ENCODE results near the gene NCMAP.

The NCMAP gene

DNA sequence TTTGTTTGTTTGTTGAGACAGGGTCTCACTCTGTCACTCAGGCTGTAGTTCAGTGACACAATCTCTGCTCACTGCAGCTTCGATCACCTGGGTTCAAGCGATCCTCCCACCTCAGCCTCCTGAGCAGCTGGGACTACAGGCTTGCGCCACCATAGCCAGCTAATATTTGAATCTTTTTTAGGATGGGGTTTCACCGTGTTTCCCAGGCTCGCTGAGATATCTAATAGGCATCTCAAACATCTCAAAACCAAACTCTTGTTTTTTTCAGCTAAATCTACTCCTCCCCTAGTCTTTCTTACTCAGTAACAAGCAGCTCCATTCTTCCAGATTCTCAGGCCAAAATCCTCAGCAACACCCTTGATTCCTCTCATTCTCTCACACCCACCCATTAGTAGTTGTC is 65.2 kb downstream of the NCMAP start:
- no peak for DNase-seq (ENCODE audit: low read depth, low spot score)

- DNase-seq (ENCODE audit: low read depth, low spot score), result no peak
Observed at GRCh38 chr1:24622218-24622617, 66.3 kb downstream of the NCMAP start.

DNA sequence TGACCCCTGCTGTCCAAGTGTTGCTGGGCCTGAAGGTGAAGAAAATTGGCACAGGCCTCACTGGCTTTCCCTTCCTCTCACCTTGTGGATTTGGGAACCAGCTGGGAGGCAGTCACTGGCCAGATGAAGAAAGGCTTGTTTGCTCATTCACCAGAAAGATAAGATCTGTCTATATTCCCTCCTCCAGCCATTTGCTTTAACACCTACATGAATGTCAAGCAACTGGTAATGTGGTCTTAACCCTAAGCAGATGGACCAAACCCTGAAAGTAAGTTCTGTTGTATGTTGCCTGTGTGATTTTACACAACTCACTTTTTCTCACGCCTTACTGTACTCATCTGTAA is 76.9 kb downstream of the NCMAP start:
- no peak for DNase-seq (ENCODE audit: low read depth, low spot score)

GRCh38 chr1:24635195-24635843 is 79.4 kb downstream of the NCMAP start:
- peak; percentile 32 for DNase-seq (ENCODE audit: low read depth, low spot score)

DNA sequence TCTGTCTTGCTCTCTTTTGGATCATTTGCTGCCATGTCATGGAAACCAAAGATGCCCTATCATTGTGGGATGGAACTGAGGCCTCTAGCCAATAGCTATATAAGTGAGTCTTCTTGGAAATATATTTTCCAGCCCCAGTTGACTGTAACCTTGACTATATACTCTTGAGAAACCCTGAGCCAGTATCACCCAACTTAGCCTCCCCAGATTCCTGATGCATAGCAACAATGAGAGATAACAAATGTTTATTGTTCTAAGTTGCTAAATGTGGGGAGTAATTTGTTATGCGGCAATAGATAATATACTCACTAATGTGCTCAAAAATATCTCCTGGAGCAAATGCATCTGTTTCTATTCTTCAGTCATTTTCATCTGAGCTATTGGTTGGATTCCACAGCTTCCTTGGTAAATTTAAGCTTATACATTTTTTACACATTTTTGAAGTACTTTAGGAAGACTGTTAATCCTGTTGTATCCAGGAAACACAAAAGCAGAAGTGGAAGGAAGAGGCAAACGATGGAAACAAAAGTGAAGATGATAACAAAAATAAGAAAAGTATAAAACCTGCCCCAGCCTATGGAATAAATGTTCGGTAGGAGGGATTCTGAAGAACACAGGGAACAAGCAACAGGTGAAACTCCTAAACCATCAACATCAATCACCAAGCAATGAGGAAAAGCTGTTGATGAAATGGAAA is 80.9 kb downstream of the NCMAP start:
- no peak for DNase-seq (ENCODE audit: low read depth, low spot score)

- DNase-seq (ENCODE audit: low read depth, low spot score), result no peak
Observed at GRCh38 chr1:24639094-24639493, 83.2 kb downstream of the NCMAP start.

GRCh38 chr1:24639881-24640280 is 84.0 kb downstream of the NCMAP start:
- no peak for DNase-seq (ENCODE audit: low read depth, low spot score)

DNA sequence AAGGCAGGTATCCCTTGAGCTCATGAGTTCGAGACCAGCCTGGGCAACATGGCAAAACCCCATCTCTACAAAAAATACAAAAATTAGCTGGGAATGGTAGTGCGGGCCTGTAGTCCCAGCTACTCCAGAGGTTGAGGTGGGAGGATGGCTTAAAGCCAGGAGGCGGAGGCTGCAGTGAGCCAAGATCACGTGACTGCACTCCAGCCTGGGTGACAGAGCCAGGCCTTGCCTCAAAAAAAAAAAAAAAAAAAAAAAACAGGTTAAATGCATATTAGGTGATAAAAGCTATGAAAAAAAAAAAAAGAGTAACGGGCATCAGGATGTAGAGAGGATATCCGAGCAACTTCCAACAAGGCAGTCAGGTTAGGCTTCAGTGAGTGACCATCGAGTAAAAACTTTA is 84.4 kb downstream of the NCMAP start:
- DNase-seq (ENCODE audit: low read depth, low spot score), result no peak

DNA sequence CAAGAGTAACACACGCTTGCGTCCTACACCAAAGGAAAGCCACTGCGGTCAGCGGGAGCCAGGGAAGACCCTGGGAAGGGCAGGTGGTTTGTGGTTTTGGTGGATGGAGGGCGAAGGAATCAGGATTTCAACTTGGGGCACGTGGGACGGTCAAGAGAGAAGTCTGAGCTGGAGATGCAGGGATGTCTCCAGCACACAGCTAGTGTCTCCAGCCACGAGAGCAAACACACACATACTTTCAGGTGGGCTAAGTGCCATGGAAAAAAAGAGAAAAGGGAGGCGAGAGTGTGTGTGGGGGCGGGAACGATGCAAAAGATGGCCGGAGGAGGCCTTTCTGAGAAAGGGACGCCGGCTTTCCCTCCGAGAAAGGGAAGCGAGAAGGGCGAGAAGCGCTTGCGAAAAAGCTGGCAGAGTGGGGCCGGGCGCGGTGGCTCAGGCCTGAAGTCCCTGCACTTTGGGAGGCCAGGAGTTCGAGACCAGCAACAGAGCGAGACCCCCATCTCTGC is 85.8 kb downstream of the NCMAP start:
- no peak for DNase-seq (ENCODE audit: low read depth, low spot score)

GRCh38 chr1:24642481-24643362 is 86.8 kb downstream of the NCMAP start, which contains the start of gene SRRM1:
TSS of gene SRRM1 (plus strand) at chr1:24643302. CDS start at chr1:24643327, 25 bp downstream.
- DNase-seq (ENCODE audit: low read depth, low spot score), result peak; percentile 100

- no peak for DNase-seq (ENCODE audit: low read depth, low spot score)
Observed at GRCh38 chr1:24643363-24644099, 87.6 kb downstream of the NCMAP start.

- DNase-seq (ENCODE audit: low read depth, low spot score), result no peak
Observed at GRCh38 chr1:24644100-24644384, 88.2 kb downstream of the NCMAP start.

- no peak for DNase-seq (ENCODE audit: low read depth, low spot score)
Observed at GRCh38 chr1:24648919-24649318, 93.0 kb downstream of the NCMAP start.

GRCh38 chr1:24652382-24652781 is 96.5 kb downstream of the NCMAP start:
- DNase-seq (ENCODE audit: low read depth, low spot score), result no peak

- no peak for DNase-seq (ENCODE audit: low read depth, low spot score)
Observed at GRCh38 chr1:24654010-24654409, 98.1 kb downstream of the NCMAP start.

GRCh38 chr1:24656046-24656445 is 100.2 kb downstream of the NCMAP start:
- no peak for DNase-seq (ENCODE audit: low read depth, low spot score)

- DNase-seq (ENCODE audit: low read depth, low spot score), result no peak
Observed at GRCh38 chr1:24657781-24658180, 101.9 kb downstream of the NCMAP start.
